GM10266 (cell line): ENCODE measurements around the gene PRIMPOL.

ENCODE experiments used
- DNase-seq: peaks from one replicate; pipeline ENCODE4 v3.0.0; 2012; ENCODE audit errors: extremely low spot score
- TF ChIP-seq, protein P1 (sequence below): IDR thresholded peaks from 2 replicates; pipeline ENCODE4 v1.5.1; 2012; ENCODE audit warnings: mild to moderate bottlenecking, low read depth; ENCODE audit not compliant: control insufficient read depth, insufficient read depth; ENCODE audit errors: missing control alignments

Gene PRIMPOL

DNA sequence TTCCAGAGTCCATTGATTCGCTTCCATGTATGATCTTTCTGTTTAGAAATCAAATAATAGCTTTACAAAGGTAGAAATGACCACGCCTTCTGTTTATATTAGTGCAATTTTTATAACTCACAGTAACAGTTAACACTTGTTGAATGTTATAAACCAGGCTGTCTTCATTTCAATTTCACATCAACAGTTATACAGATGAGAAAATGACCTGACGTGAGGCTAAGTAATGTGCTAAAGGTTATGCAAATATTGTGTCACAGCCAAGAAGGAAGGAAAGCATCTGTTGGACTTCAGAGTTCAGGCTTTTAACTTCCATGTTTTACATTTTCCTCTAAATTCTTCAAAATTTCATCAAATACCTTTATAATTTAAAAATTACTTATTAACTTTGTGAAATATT is 14.2 kb upstream of the PRIMPOL start:
- TF ChIP-seq, protein P1, sequence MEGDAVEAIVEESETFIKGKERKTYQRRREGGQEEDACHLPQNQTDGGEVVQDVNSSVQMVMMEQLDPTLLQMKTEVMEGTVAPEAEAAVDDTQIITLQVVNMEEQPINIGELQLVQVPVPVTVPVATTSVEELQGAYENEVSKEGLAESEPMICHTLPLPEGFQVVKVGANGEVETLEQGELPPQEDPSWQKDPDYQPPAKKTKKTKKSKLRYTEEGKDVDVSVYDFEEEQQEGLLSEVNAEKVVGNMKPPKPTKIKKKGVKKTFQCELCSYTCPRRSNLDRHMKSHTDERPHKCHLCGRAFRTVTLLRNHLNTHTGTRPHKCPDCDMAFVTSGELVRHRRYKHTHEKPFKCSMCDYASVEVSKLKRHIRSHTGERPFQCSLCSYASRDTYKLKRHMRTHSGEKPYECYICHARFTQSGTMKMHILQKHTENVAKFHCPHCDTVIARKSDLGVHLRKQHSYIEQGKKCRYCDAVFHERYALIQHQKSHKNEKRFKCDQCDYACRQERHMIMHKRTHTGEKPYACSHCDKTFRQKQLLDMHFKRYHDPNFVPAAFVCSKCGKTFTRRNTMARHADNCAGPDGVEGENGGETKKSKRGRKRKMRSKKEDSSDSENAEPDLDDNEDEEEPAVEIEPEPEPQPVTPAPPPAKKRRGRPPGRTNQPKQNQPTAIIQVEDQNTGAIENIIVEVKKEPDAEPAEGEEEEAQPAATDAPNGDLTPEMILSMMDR = no peak
- DNase-seq = no peak

DNA sequence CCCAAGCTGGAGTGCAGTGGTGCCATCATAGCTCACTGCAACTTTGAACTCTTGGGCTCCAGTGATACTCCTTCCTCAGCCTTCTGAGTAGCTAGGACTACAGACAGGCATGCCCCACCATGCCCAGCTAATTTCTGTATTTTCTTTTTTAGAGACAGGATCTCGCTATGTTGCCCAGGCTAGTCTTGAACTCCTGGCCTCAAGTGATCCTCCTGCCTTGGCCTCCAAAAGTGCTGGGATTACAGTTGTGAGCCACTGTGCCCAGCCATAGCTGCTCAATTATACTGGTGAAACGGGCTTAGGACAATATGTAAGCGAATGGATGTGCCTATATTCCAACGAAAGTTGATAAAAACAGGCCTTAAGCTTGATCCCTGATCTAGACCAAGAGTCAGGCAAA is 13.4 kb upstream of the PRIMPOL start:
- TF ChIP-seq, protein P1 = no peak
- DNase-seq = no peak

DNA sequence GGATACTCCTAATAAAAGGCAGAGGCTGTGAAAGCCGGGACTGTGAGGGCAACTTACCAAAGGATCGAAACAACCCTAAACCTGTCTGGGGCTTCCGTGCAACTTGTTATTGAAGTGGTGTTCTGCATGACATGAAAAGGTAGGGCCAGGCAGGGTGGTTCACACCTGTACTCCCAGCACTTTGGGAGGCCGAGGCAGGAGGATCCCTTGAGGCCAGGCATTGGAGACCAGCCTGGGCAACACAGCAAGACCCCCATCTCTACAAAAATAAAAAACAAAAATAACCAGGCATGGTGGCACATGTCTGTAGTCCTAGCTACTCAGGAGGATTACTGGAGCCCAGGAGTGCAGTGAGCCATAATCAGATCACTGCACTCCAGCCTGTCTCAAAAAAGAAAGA is 12.6 kb upstream of the PRIMPOL start:
- TF ChIP-seq, protein P1 = no peak
- no peak for DNase-seq

DNA sequence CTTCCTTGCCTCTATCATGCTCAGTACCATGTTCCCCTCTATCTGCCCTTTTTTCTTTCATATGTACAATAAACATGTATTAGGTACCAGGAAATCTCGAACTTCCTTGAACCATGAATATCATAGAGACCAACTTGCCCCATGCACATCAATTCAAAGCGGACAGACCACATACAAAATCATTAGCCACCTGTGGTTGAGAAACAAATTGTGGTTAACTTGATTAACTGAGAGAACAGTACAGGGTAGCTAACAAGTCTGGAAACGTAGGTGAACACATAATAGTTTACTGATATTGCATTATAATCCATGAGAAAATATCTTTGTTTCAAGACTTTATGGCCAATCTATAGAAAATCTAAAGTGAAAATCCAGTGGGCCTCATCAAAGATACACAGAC is 8.5 kb upstream of the PRIMPOL start:
- TF ChIP-seq, protein P1 = no peak
- no peak for DNase-seq

DNA sequence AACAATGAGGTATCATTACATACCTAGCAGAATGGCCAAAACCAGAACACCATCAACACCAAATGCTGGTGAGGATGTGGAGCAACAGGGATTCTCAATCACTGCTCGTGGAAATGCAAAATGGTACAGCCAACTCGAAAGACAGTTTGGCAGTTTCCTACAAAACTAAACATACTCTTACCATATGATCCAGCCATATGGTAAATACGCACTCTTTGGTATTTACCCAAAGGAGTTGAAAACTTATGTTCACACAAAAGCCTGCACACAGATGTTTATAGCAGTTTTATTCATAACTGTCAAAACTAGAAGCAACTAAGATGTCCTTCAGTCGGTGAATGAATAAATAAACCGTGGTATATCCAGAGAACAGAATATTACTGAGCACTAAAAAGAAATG is 8.1 kb upstream of the PRIMPOL start:
- DNase-seq = no peak
- TF ChIP-seq, protein P1 = no peak

DNA sequence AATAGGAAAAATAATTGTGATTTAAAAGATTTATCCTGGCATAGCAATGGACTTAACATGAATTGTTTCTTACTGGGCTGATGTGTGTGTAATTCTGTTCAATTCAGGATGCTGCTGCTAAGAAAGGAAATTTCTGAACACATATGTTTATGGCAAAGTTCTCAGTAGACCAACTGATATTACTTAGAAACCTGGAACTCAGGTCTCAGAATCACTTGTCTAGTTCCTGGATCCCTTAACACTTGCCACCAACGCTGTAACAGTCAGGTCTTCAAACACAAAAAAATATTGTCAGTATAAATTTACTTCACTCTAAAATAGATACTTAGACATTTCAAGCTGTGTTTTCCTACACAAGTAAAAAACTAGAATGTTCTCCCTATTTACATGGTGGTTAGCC is 5.8 kb upstream of the PRIMPOL start:
- TF ChIP-seq, protein P1 = no peak
- DNase-seq = no peak

DNA sequence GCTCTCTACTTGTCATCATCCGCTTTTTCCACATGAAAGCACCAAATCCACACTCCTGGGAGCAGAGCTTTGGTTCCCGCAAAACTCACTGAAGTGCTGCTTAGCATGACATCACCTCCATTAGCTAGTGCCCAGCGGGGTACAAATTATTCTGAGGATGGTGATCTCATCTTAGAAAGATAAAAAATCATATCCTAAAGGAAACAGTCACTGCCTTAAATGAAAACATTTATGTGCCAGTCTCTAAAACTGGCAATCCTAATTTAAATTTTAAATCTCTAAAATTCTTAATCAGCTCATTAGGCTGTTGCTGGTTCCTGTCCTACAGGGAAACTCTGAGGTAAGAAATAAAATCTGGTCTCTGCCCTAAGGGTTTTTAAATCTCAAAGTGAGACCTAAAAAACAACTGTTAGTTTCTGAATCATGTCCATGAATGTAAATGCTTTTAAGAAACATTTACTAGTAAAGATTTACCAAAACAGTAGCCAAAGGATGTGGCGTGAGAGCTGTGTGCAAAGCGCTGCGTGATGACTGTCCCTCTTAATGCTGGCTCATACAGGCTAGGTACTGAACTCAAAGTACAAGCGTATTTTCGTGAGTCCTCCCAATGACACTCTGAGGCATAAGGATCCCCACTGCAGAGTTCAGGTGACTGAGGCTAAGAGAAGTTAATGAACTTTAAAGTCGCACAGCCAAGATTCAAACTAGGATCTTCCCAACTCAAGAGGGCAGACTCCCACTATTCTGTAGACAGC is 4.8 kb upstream of the PRIMPOL start:
- DNase-seq = no peak
- TF ChIP-seq, protein P1 = no peak
